Liver (tissue), 5 donors: ENCODE data around the gene COQ8B. TPM values are rescaled to one million over a fixed set of nuclear protein-coding genes. Genes with fewer than 3 reads are reported as not detected.

Experiments used
- polyA plus RNA-seq, 2 donors: library from polyadenylated mRNA; stranded (reverse) in 1 of 2; unstranded in 1 of 2; fragments of 200-250 nt in 1 of 2; fragments of >200 nt in 1 of 2; fragmentation: Nextera tagmentation in 1 of 2; extraction: Ambion mirVana in 1 of 2; gene quantifications; one replicate each; pipeline versions ENCODE4 v1.2.1 to v1.2.3, GENCODE V29; 2013 to 2015
- small RNA-seq: library from RNA; depleted of rRNA; stranded (forward); fragments of <200 nt; gene quantifications from one replicate; pipeline ENCODE3, GENCODE V24; 2014
- total RNA-seq, 2 donors: library from RNA; depleted of rRNA; stranded (reverse); fragments of >200 nt; gene quantifications; one replicate each; pipeline ENCODE4 v1.2.3, GENCODE V29; 2014
- donor health status: healthy.
- donor health status: healthy.
- donor health status: healthy.

The COQ8B gene
- total and polyA plus RNA-seq, 4 donors: 6.4 to 30.6 (median 19.9) TPM

Small RNA genes within 50 kb of the gene (small RNA-seq; reads per million reads assigned to genes)
- gene RNU6-195P: not detected

Other genes with a start within 250 kb of the COQ8B start
- gene SPTBN4, start 249.9 kb downstream of the COQ8B start, total RNA-seq: 1 to 10 TPM in 1 of 2 donors, under 1 TPM in 1; 0.84 to 1.1 TPM
- gene SPTBN4, start 249.9 kb downstream of the COQ8B start, polyA plus RNA-seq: under 1 TPM; 0.13 to 0.40 TPM
- gene SHKBP1, start 140.0 kb downstream of the COQ8B start, total RNA-seq: 10 to 100 TPM; 10.1 to 11.0 TPM
- 10 to 100 TPM; 19.8 to 22.9 TPM for gene SHKBP1, start 140.0 kb downstream of the COQ8B start, polyA plus RNA-seq
- 10 to 100 TPM; 14.0 to 21.6 TPM for gene LTBP4, start 115.5 kb downstream of the COQ8B start, total RNA-seq
- 10 to 100 TPM in 1 of 2 donors, 1 to 10 TPM in 1; 9.6 to 28.7 TPM for gene LTBP4, start 115.5 kb downstream of the COQ8B start, polyA plus RNA-seq
- 1 to 10 TPM; 1.4 to 3.9 TPM for gene NUMBL, start 26.2 kb downstream of the COQ8B start, total RNA-seq
- 1 to 10 TPM; 1.1 to 4.6 TPM for gene NUMBL, start 26.2 kb downstream of the COQ8B start, polyA plus RNA-seq
- 10 to 100 TPM in 1 of 2 donors, 1 to 10 TPM in 1; 5.1 to 12.5 TPM for gene ITPKC, start 226 bp upstream of the COQ8B start, total RNA-seq
- 10 to 100 TPM in 1 of 2 donors, 1 to 10 TPM in 1; 4.2 to 10.2 TPM for gene ITPKC, start 226 bp upstream of the COQ8B start, polyA plus RNA-seq
- 1 to 10 TPM in 1 of 2 donors, under 1 TPM in 1; 0.93 to 1.8 TPM for gene ACTMAP, start 33.6 kb upstream of the COQ8B start, total RNA-seq
- 1 to 10 TPM; 4.2 to 7.7 TPM for gene ACTMAP, start 33.6 kb upstream of the COQ8B start, polyA plus RNA-seq
- gene SNRPA, start 34.3 kb upstream of the COQ8B start, total RNA-seq: 10 to 100 TPM; 11.8 to 27.1 TPM
- 10 to 100 TPM; 12.4 to 21.6 TPM for gene SNRPA, start 34.3 kb upstream of the COQ8B start, polyA plus RNA-seq
- under 1 TPM in 1 of 2 donors, not detected in 1; 0.42 TPM for gene MIA, start 58.6 kb upstream of the COQ8B start, total RNA-seq
- under 1 TPM in 1 of 2 donors, not detected in 1; 0.44 TPM for gene MIA, start 58.6 kb upstream of the COQ8B start, polyA plus RNA-seq
- 1 to 10 TPM; 5.5 to 9.0 TPM for gene RAB4B, start 61.4 kb upstream of the COQ8B start, total RNA-seq
- 10 to 100 TPM; 16.8 to 16.9 TPM for gene RAB4B, start 61.4 kb upstream of the COQ8B start, polyA plus RNA-seq
- 10 to 100 TPM; 34.8 to 56.3 TPM for gene EGLN2, start 82.3 kb upstream of the COQ8B start, total RNA-seq
- 10 to 100 TPM; 45.2 to 50.2 TPM for gene EGLN2, start 82.3 kb upstream of the COQ8B start, polyA plus RNA-seq
- gene CYP2A6, start 133.6 kb upstream of the COQ8B start, total RNA-seq: 10 to 100 TPM in 1 of 2 donors, under 1 TPM in 1; 0.09 to 56.1 TPM
- gene CYP2A6, start 133.6 kb upstream of the COQ8B start, polyA plus RNA-seq: 1,000 to 10,000 TPM in 1 of 2 donors, 10 to 100 TPM in 1; 63.1 to 1,020 TPM
- gene CYP2A7, start 165.3 kb upstream of the COQ8B start, total RNA-seq: 1 to 10 TPM in 1 of 2 donors, not detected in 1; 7.4 TPM
- 10 to 100 TPM in 1 of 2 donors, 1 to 10 TPM in 1; 3.3 to 57.9 TPM for gene CYP2A7, start 165.3 kb upstream of the COQ8B start, polyA plus RNA-seq